SU-DHL-6 (cell line): ENCODE measurements around the gene HDAC2.

Experiments
- EZH2phosphoT487 ChIP-seq: fragments of 200-600 bp; sonication (generic), shearing (Covaris generic); conservative IDR thresholded peaks from 2 replicates; pipeline ENCODE4 v1.6.1; 2018; ENCODE audit warnings: mild to moderate bottlenecking, antibody characterized with exemption, low read length, moderate library complexity, mixed read lengths
- TF ChIP-seq, protein P1 (sequence below): fragments of 200-600 bp; sonication (generic); IDR thresholded peaks from one replicate; pipeline ENCODE4 v1.5.1; 2017; ENCODE audit warnings: antibody characterized with exemption, mild to moderate bottlenecking, low read length, moderate library complexity; ENCODE audit not compliant: insufficient read depth, poor library complexity, severe bottlenecking

- TF ChIP-seq, protein P1, sequence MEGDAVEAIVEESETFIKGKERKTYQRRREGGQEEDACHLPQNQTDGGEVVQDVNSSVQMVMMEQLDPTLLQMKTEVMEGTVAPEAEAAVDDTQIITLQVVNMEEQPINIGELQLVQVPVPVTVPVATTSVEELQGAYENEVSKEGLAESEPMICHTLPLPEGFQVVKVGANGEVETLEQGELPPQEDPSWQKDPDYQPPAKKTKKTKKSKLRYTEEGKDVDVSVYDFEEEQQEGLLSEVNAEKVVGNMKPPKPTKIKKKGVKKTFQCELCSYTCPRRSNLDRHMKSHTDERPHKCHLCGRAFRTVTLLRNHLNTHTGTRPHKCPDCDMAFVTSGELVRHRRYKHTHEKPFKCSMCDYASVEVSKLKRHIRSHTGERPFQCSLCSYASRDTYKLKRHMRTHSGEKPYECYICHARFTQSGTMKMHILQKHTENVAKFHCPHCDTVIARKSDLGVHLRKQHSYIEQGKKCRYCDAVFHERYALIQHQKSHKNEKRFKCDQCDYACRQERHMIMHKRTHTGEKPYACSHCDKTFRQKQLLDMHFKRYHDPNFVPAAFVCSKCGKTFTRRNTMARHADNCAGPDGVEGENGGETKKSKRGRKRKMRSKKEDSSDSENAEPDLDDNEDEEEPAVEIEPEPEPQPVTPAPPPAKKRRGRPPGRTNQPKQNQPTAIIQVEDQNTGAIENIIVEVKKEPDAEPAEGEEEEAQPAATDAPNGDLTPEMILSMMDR: no peak
- no peak for TF ChIP-seq EZH2phosphoT487
Observed at GRCh38 chr6:113888956-113889630, 81.9 kb downstream of the HDAC2 start.
